ENCODE data around the gene MEG3. TPM values are rescaled to one million over a fixed set of nuclear protein-coding genes. Genes with fewer than 3 reads are reported as not detected.

Gene MEG3
- total RNA-seq, 1 donor from 2014 or later = 82.2 TPM

- no peak for DNase-seq (ENCODE audit: low spot score)
These were observed 4.8 kb downstream of the MEG3 start for GRCh38 chr14:100830681-100831080.

- no peak for DNase-seq (ENCODE audit: low spot score)
These were observed 6.5 kb downstream of the MEG3 start for GRCh38 chr14:100832311-100832960.

DNA sequence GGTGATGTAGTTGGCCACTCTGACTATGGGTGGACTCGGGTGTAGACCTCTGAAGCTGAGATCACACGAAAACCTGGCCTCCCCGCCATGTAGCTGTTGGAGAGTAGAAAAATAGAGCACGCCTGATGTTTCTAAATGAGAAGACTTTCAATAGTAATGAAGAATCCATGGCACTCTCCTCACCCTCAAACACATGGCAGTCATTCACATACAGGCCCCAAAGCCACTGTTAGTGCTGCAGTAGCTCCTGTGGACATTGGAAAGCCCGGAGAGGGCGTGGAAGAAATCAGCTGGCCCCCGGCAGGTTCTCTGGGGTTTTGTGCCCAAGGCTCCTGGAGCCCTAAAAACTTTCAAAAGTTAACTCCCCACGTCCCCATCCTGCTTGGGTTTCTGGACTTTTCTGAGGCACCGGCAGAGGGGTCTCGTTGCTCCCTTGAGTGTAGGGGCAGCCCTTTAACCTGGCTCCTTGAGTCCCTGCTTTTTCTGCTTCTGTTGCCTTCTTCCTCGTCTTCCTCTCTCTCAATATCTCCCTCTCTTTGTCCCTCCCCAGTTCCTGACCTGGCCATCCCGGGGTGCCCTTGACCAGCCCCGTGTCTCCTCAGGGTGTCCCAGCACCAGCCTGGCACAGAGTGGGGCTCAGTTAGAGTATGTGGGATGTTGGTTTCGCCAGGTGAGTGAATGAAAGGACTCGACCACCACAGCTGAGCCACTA is 8.3 kb downstream of the MEG3 start:
- DNase-seq (ENCODE audit: low spot score) = no peak

- no peak for DNase-seq (ENCODE audit: low spot score)
These were observed 9.1 kb downstream of the MEG3 start for GRCh38 chr14:100834794-100835547.

DNA sequence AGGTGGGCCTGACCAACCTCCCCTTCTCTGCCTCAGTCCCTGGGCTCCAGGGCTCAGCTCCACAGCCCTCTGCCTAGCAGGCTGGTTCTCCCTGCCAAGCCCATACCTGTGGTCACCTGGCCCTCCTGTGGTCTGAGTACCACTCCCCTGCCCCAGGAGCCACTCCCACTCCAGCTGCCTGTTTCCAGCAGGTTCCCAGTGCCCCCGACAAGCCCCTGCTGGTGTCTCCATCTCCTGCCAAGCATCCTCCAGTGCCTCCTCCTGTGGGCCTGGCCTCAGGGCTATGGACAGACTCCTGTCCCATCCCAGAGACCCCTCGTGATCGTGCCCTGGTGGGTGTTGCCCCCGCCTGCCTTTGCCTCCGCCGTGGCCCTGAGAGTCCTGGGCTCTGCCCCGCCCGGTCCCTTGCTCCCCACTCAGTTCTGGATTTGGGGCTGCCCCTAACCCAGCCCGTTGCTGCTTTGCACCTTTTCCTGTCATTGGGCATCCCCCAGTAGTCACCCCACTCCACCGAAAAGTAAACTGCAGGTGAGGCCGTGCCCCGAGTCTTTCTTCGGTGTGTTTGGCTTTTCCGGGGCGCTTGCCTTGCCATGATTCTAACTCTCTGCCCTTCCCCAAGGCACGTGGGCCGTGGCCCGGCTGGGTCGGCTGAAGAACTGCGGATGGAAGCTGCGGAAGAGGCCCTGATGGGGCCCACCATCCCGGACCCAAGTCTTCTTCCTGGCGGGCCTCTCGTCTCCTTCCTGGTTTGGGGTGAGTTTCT is 9.8 kb downstream of the MEG3 start:
- DNase-seq (ENCODE audit: low spot score) = no peak

DNA sequence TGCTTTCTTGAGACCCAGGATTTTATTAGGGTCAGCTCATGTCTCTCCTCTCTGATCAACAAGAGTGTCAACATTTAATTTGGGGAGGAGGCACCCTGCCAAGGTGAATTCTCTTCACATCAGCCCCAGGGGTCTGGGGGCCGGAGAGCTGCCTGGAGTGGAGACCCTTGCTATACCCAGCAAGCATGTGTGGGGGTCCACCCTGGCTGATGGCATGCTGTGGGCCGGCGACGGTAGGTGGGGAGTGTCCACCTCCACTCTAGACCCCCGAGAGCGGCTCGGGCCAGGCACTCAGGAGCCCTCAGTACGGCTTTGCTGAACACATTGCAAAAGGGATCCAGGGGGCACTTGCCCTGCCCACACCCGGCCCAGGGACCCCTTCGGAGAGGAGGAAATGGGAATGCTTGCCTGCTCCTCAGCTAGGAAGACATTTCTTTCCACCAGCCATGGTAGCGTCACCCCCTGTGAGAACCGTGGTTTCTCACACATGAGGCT is 10.4 kb downstream of the MEG3 start:
- no peak for DNase-seq (ENCODE audit: low spot score)

GRCh38 chr14:100836941-100837804 is 11.3 kb downstream of the MEG3 start:
- DNase-seq (ENCODE audit: low spot score) = no peak

GRCh38 chr14:100837805-100838350 is 12.0 kb downstream of the MEG3 start:
- no peak for DNase-seq (ENCODE audit: low spot score)

DNA sequence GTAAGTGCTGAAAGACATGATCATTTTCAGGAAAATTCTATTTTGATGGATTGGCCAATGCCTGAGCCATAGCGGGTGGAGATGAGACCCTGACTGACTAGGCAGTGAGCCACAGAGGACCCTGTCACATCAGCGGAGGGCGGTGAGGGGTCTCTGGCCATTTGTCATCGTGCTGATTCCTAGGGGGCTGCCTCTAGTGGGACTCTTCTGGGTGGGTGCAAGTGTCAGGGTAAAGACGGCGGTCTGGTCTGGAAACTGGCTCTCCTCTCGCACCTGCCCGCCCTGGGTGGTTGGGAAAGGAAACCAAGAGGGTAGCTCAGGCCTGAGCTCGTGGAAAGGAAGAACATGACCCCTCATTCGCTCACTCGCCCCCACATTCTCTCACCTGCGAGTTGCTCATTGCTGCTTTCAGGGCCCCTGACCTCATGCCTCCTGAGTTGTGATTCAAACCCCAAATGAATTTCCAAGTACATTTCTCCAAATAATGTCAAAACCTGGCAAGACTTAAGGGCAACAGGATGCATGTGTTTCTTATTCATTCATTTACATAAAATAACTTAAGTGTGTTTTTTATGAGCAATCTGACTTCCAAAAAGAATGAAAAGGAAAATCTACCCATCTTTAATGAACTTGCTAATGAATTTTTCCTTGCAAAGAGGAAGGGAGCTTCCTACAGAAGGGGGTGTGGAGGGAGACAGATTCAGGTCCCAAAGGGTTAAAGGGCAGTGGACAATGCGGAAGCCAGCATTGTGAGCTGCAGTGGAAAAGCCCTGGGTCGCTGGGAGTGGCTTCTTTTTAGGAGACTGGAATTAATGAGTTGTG is 12.8 kb downstream of the MEG3 start:
- no peak for DNase-seq (ENCODE audit: low spot score)

DNA sequence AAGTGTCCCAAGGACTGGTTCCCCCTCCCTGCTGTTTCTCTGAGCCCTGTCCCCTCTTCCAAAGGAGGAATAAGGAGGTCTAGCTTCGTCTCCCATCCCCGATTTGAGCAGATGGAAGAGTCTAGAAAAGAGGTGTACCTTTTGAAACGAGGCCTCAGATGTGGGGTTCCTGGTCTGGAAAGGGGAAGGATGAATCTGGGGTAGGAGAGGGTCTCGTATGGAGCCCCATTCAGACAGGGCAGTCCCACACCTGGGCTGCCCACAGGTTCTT is 13.3 kb downstream of the MEG3 start:
- DNase-seq (ENCODE audit: low spot score) = no peak

- DNase-seq (ENCODE audit: low spot score) = no peak
These were observed 13.8 kb downstream of the MEG3 start for GRCh38 chr14:100839681-100840111.

- DNase-seq (ENCODE audit: low spot score) = no peak
These were observed 14.6 kb downstream of the MEG3 start for GRCh38 chr14:100840286-100841065.

DNA sequence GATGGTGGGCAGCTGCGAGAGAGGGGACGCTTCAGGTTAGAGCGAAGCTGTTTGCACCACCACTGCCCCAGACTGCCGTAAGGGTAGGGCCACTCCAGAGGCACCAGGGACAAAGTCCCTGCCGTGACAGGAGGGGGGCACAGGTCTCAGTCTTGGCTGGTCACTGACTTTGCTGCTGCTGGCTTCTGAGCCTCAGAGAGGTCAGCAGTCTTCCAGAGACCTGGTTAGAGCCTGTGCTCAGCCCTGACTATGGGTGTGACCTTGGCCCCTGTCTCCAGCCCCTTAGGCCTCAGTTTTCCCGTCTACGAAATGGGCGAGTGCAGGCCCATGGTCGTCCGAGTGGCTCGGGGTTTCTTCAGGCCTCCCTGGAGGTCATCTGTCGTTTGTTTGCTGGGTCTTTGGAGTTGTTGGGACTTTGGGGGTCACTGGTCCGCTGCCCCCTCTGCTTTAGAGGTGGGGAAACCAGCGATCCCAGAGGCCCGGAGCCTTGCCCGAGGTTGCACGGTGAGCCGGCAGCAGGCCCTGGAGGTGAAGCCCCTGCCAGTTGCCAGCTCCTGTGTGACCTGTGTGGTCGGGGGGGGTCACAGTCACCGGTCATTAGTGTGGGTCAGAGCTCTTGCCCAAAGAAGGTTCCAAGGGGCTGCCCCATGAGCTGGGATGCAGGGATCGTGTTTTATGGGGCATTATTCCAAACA is 15.3 kb downstream of the MEG3 start:
- DNase-seq (ENCODE audit: low spot score) = no peak

DNA sequence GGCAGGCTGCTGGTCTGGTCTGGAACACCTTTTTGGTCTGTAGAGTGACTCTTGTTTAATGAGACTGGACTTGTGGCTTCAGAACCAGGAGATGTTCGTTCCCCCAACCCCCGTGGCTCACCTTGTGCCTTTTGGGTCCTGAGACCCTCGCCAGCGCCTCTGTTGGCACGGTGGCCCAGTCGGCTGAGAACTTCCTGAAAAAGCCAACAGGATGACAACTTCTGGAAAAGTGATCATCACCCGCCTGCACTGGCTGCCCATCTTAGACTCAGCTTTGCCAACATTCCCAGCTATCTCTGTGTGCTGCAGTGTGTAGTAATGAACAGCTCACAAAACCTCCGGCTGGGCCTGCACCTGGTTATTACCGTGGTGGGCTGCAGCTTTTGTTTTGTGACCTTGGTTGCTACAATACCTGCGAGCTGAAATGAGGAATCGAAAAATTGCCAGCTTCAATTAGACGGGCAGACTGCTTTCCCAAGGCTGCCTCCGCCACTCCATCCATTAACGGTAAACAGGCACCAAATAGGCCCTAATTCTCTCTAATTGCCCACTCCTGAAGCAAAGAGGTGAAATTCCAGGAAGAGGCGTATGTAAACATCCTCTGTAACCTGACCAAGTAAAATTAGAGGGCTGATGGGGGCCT is 16.0 kb downstream of the MEG3 start:
- no peak for DNase-seq (ENCODE audit: low spot score)

DNA sequence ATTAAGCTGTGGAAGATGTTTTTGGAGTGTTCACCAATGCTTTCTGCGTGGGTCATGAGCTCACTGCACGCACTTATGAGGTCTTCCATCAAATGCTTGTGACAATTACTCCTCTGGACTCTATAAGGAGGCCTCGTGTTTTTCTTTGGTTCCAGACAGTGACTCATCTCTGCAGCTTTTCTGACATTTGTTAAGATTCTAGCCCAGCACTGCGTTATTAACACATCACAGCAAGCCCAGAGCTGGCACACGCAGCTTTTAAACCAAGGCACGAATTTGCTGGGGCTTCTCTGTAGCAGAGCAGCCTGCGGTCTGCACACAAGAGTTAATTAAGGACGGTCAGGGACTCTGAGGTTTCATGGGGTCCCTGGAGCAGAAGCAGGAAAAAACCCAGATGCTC is 16.9 kb downstream of the MEG3 start:
- no peak for DNase-seq (ENCODE audit: low spot score)

- DNase-seq (ENCODE audit: low spot score) = no peak
These were observed 18.1 kb downstream of the MEG3 start for GRCh38 chr14:100844082-100844408.

GRCh38 chr14:100844421-100844820 is 18.5 kb downstream of the MEG3 start:
- no peak for DNase-seq (ENCODE audit: low spot score)

DNA sequence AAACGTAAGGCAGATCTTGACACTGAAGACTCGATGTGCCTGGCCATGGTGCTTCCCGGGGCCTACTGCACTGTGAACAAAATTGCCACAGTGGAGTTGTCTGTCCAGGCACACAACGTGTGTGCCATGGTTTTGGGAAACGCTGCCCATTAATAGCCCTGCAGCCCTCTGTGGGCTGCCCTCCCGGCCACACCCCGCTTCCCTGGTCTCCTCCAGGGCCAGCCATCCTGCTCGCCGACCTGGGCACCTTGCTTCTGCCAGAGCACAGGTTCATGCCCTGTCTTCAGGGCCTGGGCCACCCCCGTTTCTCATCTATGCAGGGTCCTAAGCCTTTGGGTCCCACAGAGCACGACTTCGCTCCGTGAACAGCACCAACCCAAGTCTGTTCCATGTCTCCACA is 18.9 kb downstream of the MEG3 start:
- no peak for DNase-seq (ENCODE audit: low spot score)

Data from mesenteric fat pad (tissue), 1 donor.